ENCODE data around the gene BATF.

The BATF gene

DNA sequence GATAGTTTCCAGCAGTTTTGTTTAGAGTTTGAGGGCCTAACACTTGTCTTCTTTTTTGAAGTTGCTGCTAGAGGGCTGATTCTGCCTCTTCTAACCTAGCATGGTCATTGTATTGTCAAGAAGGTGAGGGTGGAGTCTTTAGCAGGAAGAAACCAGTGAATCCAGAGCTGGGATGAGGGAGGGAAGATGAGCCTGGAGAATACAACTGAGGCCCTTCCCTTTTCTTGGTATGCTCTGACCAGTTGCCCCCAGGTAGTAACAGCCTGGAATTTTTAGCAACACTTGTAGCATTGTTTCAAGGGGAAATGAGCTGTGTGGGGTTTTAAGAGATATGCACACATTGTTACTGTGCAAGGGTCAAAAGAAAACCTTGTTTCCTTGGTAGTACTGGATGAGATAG is 65.1 kb downstream of the BATF start:
- TF ChIP-seq, protein P1, sequence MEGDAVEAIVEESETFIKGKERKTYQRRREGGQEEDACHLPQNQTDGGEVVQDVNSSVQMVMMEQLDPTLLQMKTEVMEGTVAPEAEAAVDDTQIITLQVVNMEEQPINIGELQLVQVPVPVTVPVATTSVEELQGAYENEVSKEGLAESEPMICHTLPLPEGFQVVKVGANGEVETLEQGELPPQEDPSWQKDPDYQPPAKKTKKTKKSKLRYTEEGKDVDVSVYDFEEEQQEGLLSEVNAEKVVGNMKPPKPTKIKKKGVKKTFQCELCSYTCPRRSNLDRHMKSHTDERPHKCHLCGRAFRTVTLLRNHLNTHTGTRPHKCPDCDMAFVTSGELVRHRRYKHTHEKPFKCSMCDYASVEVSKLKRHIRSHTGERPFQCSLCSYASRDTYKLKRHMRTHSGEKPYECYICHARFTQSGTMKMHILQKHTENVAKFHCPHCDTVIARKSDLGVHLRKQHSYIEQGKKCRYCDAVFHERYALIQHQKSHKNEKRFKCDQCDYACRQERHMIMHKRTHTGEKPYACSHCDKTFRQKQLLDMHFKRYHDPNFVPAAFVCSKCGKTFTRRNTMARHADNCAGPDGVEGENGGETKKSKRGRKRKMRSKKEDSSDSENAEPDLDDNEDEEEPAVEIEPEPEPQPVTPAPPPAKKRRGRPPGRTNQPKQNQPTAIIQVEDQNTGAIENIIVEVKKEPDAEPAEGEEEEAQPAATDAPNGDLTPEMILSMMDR (IDR thresholded peaks at IDR 0.05; ENCODE audit: extremely low read depth, missing control alignments): no peak
- no peak for DNase-seq (ENCODE audit: low spot score)

DNA sequence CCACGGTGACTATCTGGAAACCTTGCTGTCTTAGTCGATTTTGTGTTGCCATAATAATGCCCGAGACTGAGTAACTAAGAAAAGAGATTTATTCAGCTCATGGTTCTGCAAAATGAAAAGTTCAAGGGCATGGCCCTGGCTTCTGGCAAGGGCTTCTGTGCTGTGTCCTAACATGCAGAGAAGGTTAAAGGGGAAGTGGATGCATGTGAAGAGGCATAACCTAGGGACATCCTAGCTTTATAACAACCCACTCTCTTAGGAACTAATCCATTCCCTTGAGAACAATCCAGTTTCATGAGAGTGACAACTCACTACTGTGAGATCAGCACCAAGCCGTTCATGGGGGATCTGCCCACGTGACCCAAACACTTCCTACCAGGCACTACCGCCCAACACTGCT is 67.7 kb downstream of the BATF start:
- TF ChIP-seq, protein P1 (IDR thresholded peaks at IDR 0.05; ENCODE audit: extremely low read depth, missing control alignments): no peak
- DNase-seq (ENCODE audit: low spot score): no peak

DNA sequence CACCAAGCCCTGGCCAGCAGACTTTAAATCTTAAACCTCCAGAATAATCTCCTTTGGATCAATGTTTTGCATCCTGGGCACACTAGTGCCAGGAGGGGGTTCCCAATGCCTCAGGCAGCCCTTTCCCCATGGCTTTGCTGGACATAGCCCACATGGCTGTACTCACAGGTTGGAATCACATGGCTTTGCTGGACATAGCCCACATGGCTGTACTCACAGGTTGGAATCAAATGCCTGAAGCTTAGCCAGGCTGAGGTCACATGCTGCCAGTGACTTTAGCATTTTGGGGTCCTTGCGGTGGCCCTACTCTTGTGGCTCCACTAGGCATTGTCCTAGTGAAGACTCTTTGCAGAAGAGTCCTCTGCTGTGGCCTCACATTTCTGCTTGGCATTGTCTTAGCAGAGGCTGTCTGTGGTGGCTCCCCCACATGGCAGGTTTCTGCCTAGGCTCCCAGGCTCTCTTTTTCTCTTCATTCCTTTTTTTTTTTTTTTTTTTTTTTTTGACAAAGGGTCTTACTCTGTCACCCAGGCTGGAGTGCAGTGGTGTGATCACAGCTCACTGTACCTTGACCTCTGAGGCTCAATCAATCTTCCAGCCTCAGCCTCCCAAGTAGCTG is 69.2 kb downstream of the BATF start:
- DNase-seq (ENCODE audit: low spot score): no peak
- TF ChIP-seq, protein P1 (IDR thresholded peaks at IDR 0.05; ENCODE audit: extremely low read depth, missing control alignments): no peak

DNA sequence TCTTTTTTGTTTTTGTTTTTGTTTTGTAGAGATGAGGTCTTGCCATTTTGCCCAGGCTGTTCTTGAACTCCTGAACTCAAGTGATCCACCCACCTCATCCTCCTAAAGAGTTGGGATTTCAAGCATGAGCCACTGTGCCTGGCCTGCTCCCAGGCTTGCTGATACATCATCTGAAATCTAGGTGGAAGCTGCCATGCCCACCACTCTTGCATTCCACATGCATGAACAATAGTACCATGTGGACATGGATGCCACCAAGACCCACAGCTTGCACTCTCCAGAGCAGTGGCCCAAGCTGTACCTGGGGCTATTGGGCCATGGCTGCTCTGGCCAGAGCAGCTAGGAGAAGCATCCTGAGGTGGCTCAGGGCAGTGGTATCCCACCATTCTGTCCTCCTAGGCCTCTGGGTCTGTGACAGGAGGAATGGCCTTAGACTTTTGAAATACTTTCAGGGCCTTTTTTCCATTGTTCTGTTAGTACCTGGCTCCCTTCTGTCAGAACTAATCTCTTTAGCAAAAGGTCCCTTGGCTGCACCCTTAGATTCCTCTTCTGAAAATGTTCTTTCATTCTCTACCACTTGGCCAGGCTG is 69.8 kb downstream of the BATF start:
- TF ChIP-seq, protein P1 (IDR thresholded peaks at IDR 0.05; ENCODE audit: extremely low read depth, missing control alignments): no peak
- DNase-seq (ENCODE audit: low spot score): no peak

DNA sequence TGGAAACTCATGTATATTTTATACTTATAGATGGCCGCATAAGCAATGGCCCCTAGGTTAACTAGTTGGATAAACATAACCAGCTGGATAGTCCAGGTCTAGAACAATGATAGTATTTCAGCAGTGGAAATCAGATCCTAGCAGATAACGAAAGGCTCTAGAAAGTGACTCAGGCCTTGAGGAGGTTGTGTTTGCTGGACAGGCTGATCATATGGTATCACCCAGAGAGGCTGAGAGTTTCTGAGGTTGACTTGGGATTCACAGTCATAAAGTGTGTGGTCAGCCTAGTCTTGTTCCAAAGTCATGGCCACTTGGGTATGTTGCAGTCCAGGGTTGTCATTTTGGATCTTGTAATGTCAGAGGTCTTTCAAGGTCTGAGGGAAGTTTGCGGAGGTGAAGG is 73.0 kb downstream of the BATF start:
- no peak for DNase-seq (ENCODE audit: low spot score)
- TF ChIP-seq, protein P1 (IDR thresholded peaks at IDR 0.05; ENCODE audit: extremely low read depth, missing control alignments): no peak
